ENCODE measurements around the gene BCAR1. TPM values are rescaled to one million over a fixed set of nuclear protein-coding genes. Genes with fewer than 3 reads are reported as not detected.

Gene BCAR1, protein sequence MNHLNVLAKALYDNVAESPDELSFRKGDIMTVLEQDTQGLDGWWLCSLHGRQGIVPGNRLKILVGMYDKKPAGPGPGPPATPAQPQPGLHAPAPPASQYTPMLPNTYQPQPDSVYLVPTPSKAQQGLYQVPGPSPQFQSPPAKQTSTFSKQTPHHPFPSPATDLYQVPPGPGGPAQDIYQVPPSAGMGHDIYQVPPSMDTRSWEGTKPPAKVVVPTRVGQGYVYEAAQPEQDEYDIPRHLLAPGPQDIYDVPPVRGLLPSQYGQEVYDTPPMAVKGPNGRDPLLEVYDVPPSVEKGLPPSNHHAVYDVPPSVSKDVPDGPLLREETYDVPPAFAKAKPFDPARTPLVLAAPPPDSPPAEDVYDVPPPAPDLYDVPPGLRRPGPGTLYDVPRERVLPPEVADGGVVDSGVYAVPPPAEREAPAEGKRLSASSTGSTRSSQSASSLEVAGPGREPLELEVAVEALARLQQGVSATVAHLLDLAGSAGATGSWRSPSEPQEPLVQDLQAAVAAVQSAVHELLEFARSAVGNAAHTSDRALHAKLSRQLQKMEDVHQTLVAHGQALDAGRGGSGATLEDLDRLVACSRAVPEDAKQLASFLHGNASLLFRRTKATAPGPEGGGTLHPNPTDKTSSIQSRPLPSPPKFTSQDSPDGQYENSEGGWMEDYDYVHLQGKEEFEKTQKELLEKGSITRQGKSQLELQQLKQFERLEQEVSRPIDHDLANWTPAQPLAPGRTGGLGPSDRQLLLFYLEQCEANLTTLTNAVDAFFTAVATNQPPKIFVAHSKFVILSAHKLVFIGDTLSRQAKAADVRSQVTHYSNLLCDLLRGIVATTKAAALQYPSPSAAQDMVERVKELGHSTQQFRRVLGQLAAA
- 25.8 TPM for total RNA-seq

GRCh38 chr16:75251280-75252048 lies at the start of gene BCAR1:
Gene BCAR1, minus strand, starts transcription at chr16:75251624. Its CDS starts 142 bp downstream, at chr16:75251482.

GRCh38 chr16:75218256-75219076 lies 33.0 kb downstream of the BCAR1 start, which contains the start of gene CTRB1:
Gene CTRB1, plus strand, starts transcription at chr16:75218988. Its CDS starts 20 bp downstream, at chr16:75219008.

GRCh38 chr16:75206749-75207451 lies 44.5 kb downstream of the BCAR1 start, which contains the start of gene CTRB2:
Gene CTRB2, minus strand, starts transcription at chr16:75207161. Its CDS starts 20 bp downstream, at chr16:75207141.

Small RNAs within 50 kb of the gene (small RNA-seq; reads per million reads assigned to genes)
- not detected for gene RNU6-758P

Other genes starting within 250 kb of the BCAR1 start
- gene LDHD, start 134.8 kb downstream of the BCAR1 start, total RNA-seq, result 6.7 TPM
- 54.7 TPM for gene ZFP1, start 103.1 kb downstream of the BCAR1 start, total RNA-seq
- not detected for gene CTRB2, start 44.5 kb downstream of the BCAR1 start, total RNA-seq
- gene CTRB1, start 32.6 kb downstream of the BCAR1 start, total RNA-seq, result not detected
- 68.7 TPM for gene CFDP1, start 181.9 kb upstream of the BCAR1 start, total RNA-seq
- gene TMEM170A, start 213.1 kb upstream of the BCAR1 start, total RNA-seq, result 48.9 TPM
- 5.3 TPM for gene CHST6, start 243.8 kb upstream of the BCAR1 start, total RNA-seq

Data from diencephalon (tissue), 1 donor.